ENCODE data around the gene DCAF4.

DNA sequence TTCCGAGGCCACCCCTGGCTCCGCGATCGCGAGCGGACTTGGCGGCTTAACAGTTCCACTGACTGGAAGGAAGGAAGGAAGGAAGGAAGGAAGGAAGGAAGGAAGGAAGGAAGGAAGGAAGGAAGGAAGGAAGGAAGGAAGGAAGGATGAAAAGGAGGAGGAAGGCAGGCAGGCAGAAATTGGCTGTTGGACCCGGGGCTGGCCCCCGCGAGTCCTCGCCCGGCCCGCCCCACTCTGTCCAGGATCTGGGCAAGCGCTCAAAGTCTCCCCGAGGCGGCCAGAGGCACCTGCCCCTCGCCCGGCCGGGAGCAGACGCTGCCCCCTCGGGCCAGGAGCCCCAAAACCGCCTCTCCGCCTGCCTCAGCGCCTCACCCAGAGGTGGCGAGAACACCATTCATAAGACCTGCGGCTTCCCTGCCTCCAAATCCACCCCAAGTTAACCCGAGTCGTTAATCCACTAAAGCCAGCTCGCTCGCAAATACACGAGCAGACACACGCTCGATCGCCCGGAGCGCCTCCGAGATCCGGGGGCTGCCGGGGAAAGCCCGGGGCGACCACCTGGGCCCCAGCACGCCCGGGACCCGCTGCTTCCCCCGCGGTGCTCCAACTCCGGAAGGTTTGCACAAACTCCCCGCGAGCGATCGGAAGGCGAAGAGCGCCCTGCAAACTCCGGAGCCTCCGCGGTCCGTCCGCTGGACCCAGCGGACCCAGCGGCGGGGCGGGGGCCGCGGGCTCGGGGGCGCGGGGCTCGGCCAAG, 33.2 kb upstream of the DCAF4 start:
- no peak for TF ChIP-seq CTCF (IDR thresholded peaks at IDR 0.05)
- TF ChIP-seq POLR2A (IDR thresholded peaks at IDR 0.05) = no peak

Measured in adrenal gland (tissue), 5 donors.